ENCODE measurements around the gene TVP23C. TPM values are rescaled to one million over a fixed set of nuclear protein-coding genes. Genes with fewer than 3 reads are reported as not detected.
A peak's percentile ranks its signal among the peaks of the same experiment; 100 is the strongest.

Gene TVP23C
- total RNA-seq, 4 donors from 2014 or later: 5.6 to 14.8 (median 8.2) TPM

DNA sequence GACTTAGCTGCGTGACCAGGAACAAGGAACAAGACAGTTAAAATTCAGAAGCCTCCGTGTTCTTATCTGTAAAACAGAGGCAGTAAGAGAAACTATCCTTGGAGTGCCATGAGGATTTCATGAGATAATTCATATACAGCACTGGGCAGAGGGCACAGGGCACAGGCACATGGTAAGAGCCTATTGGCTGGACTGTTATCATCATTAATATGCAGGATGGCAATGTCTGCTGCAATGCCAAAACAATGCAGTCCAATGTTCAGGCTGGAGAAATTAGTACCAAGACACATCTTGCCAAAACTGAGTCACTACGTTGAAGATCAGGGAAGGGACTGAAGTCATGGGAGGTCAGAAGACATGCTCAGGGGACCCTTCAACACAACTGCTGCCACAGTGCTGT lies 109.5 kb downstream of the TVP23C start:
- 49 to 68% methylated on average over 3 of the region's 3 CpGs for WGBS, 2 donors
- H3K4me3 ChIP-seq (ENCODE audit: low read depth, poor library complexity, severe bottlenecking): no peak overlapping the region
- TF ChIP-seq POLR2A (IDR thresholded peaks at IDR 0.05): no peak
- no peak for TF ChIP-seq CTCF (IDR thresholded peaks at IDR 0.05)
- DNase-seq (ENCODE audit: low spot score in 2 of 2): peak in 1 of 2 donors; percentile 0
- intact Hi-C loops (cut with DNase I; ENCODE audit: low total_unique reads): no loop called here

DNA sequence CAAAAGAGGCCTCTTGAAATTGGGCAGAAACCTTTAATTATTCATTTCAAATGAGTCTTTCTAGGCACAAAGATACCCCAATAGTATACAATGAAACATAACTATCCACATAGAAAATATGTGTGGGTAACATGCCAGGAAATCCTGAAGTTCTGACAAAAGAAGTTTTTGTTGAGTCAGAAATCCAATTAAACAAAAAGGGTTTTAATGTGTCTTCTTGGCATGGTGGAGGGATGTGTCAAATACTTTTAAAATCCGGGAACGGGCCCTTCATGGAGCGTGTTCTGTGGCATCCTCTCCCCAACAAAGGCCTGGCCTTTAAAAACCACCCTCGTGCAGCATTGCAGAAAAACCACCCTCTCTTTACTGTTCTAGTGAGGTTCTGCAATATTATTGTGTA lies 110.0 kb downstream of the TVP23C start:
- 43 to 65% methylated on average over 4 of the region's 4 CpGs for WGBS, 2 donors
- no peak for TF ChIP-seq POLR2A (IDR thresholded peaks at IDR 0.05)
- no peak for TF ChIP-seq CTCF (IDR thresholded peaks at IDR 0.05)
- intact Hi-C loops (cut with DNase I; ENCODE audit: low total_unique reads): no loop called here
- DNase-seq (ENCODE audit: low spot score in 2 of 2): peak in 1 of 2 donors; percentile 53
- H3K4me3 ChIP-seq (ENCODE audit: low read depth, poor library complexity, severe bottlenecking): no peak overlapping the region

DNA sequence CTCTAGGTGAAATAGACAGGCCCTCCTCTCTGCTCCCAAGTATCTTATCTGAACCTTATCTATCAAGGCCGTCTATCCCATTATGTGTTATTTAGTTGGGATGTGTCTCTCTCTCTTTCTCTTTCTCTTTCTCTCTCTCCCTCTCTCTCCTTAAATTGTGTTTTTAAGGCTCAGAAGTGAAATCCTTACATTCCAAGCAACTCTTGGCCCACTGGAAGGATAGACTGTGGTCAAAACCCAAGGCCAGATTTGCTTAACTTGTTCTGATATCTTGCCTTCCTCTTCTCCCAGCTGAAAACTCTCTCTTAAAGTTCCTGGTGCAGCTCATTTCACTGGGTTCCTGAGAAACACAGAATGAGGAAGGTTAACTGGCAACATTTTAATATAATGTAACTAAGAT lies 110.5 kb downstream of the TVP23C start:
- DNase-seq (ENCODE audit: low spot score in 2 of 2): no peak
- 72 to 73% methylated on average over 1 of the region's 1 CpG for WGBS, 2 donors
- intact Hi-C loops (cut with DNase I; ENCODE audit: low total_unique reads): no loop called here
- no peak overlapping the region for H3K4me3 ChIP-seq (ENCODE audit: low read depth, poor library complexity, severe bottlenecking)
- TF ChIP-seq POLR2A (IDR thresholded peaks at IDR 0.05) (no peak), CTCF (IDR thresholded peaks at IDR 0.05) (no peak)

Other genes starting within 250 kb of the TVP23C start
- gene TEKT3, start 221.9 kb downstream of the TVP23C start, total RNA-seq: 1 to 10 TPM in 1 of 4 donors, under 1 TPM in 1, not detected in 2; 0.46 to 2.5 TPM
- gene CDRT4, start 95.9 kb downstream of the TVP23C start, total RNA-seq: 1 to 10 TPM in 2 of 4 donors, under 1 TPM in 1, not detected in 1; 0.52 to 4.0 (median 3.8) TPM
- gene FBXW10B, start 56.2 kb upstream of the TVP23C start, total RNA-seq: 1 to 10 TPM in 3 of 4 donors, under 1 TPM in 1; 0.25 to 3.1 (median 1.5) TPM
- gene TRIM16, start 120.8 kb upstream of the TVP23C start, total RNA-seq: 10 to 100 TPM; 33.2 to 80.1 (median 48.9) TPM
- gene ZNF286A, start 136.3 kb upstream of the TVP23C start, total RNA-seq: 10 to 100 TPM in 3 of 4 donors, 1 to 10 TPM in 1; 6.0 to 34.6 (median 21.2) TPM
- gene TBC1D26, start 168.8 kb upstream of the TVP23C start, total RNA-seq: 1 to 10 TPM in 1 of 4 donors, not detected in 3; 1.0 TPM

All from lower leg skin (tissue), 4 donors.